ENCODE data around the gene ACOXL. TPM values are rescaled to one million over a fixed set of nuclear protein-coding genes. Genes with fewer than 3 reads are reported as not detected.

Gene ACOXL
- total RNA-seq, 1 donor from 2014 or later: 0.23 TPM

GRCh38 chr2:111037128-111037527 lies 304.8 kb downstream of the ACOXL start:
- Histone ChIP-seq H3K79me2 (ENCODE audit: insufficient read depth, low read length) (no peaks in the 10 kb centered on the region), H3K36me3 (ENCODE audit: insufficient read depth, low read length) (no peaks in the 10 kb centered on the region), H3K9ac (ENCODE audit: low read length) (no peak overlapping the region), H3K27ac (ENCODE audit: low read depth, low read length) (no peak overlapping the region), H3K4me1 (ENCODE audit: insufficient read depth, low read length) (peaks cover 9% of the 10 kb centered on the region), H3K4me2 (ENCODE audit: low read length) (no peak overlapping the region), H3K27me3 (ENCODE audit: insufficient read depth, low read length) (peaks cover 14% of the 10 kb centered on the region), H2AFZ (ENCODE audit: low read depth, low read length) (no peak overlapping the region), H4K20me1 (ENCODE audit: insufficient read depth, low read length) (no peaks in the 10 kb centered on the region), H3K9me3 (ENCODE audit: insufficient read depth, low read depth, low read length) (no peaks in the 10 kb centered on the region), H3K4me3 (ENCODE audit: insufficient read depth, low read depth, low read length) (no peak overlapping the region)
- Mint-ChIP-seq H3K4me3 (ENCODE audit: unreplicated experiment) (no peak overlapping the region), H3K36me3 (ENCODE audit: low read depth, unreplicated experiment) (no peaks in the 10 kb centered on the region), H3K4me1 (ENCODE audit: low read depth, unreplicated experiment) (no peaks in the 10 kb centered on the region), H3K27me3 (ENCODE audit: low read depth, unreplicated experiment) (peaks cover 18% of the 10 kb centered on the region), H3K9me3 (ENCODE audit: unreplicated experiment) (no peaks in the 10 kb centered on the region), H3K27ac (ENCODE audit: unreplicated experiment) (no peak overlapping the region)
- TF ChIP-seq EZH2 (IDR thresholded peaks at IDR 0.05; ENCODE audit: insufficient read depth, low read length) (no peak), CTCF (IDR thresholded peaks at IDR 0.05; ENCODE audit: insufficient read depth, low read depth, low read length) (no peak)
- no peak for FAIRE-seq
- DNase-seq (ENCODE audit: low read depth): no peak

GRCh38 chr2:111039628-111040383 lies 307.4 kb downstream of the ACOXL start:
- Mint-ChIP-seq H3K36me3 (ENCODE audit: low read depth, unreplicated experiment) (no peaks in the 10 kb centered on the region), H3K9me3 (ENCODE audit: unreplicated experiment) (peaks cover 1% of the 10 kb centered on the region), H3K27ac (ENCODE audit: unreplicated experiment) (no peak overlapping the region), H3K27me3 (ENCODE audit: low read depth, unreplicated experiment) (peaks cover 23% of the 10 kb centered on the region), H3K4me1 (ENCODE audit: low read depth, unreplicated experiment) (peaks cover 2% of the 10 kb centered on the region), H3K4me3 (ENCODE audit: unreplicated experiment) (no peak overlapping the region)
- Histone ChIP-seq H3K4me1 (ENCODE audit: insufficient read depth, low read length) (no peaks in the 10 kb centered on the region), H3K27me3 (ENCODE audit: insufficient read depth, low read length) (peaks cover 24% of the 10 kb centered on the region), H3K4me3 (ENCODE audit: insufficient read depth, low read depth, low read length) (no peak overlapping the region), H3K9me3 (ENCODE audit: insufficient read depth, low read depth, low read length) (no peaks in the 10 kb centered on the region), H3K79me2 (ENCODE audit: insufficient read depth, low read length) (no peaks in the 10 kb centered on the region), H3K4me2 (ENCODE audit: low read length) (no peak overlapping the region), H4K20me1 (ENCODE audit: insufficient read depth, low read length) (no peaks in the 10 kb centered on the region), H3K9ac (ENCODE audit: low read length) (no peak overlapping the region), H3K27ac (ENCODE audit: low read depth, low read length) (no peak overlapping the region), H2AFZ (ENCODE audit: low read depth, low read length) (no peak overlapping the region), H3K36me3 (ENCODE audit: insufficient read depth, low read length) (no peaks in the 10 kb centered on the region)
- TF ChIP-seq EZH2 (IDR thresholded peaks at IDR 0.05; ENCODE audit: insufficient read depth, low read length) (no peak), CTCF (IDR thresholded peaks at IDR 0.05; ENCODE audit: insufficient read depth, low read depth, low read length) (no peak)
- FAIRE-seq: no peak
- no peak for DNase-seq (ENCODE audit: low read depth)

All from astrocyte (in vitro differentiated cells and primary cell).